ENCODE data around the gene SYMPK.

Gene SYMPK

GRCh38 chr19:45812297-45812696, 50.6 kb downstream of the SYMPK start:
- no peaks in the 10 kb centered on the region for H3K27me3 ChIP-seq (ENCODE audit: control insufficient read depth, low read length)
- H3K9me3 ChIP-seq (ENCODE audit: control insufficient read depth, insufficient read depth, low read length) = no peaks in the 10 kb centered on the region
- peaks cover 25% of the 10 kb centered on the region for H3K4me1 ChIP-seq (ENCODE audit: control insufficient read depth, low read length)
- no peak overlapping the region for H3K4me3 ChIP-seq (ENCODE audit: low read length)
- no peak overlapping the region for H3K27ac ChIP-seq (ENCODE audit: low read depth, low read length)
- H3K4me2 ChIP-seq (ENCODE audit: low read length) = no peak overlapping the region
- peaks cover 22% of the 10 kb centered on the region for H3K36me3 ChIP-seq (ENCODE audit: control insufficient read depth, low read length)
- H3K79me2 ChIP-seq (ENCODE audit: control insufficient read depth, low read length) = no peaks in the 10 kb centered on the region
- H3F3A ChIP-seq (ENCODE audit: control insufficient read depth, insufficient read depth) = no peaks in the 10 kb centered on the region
- H4K20me1 ChIP-seq (ENCODE audit: control insufficient read depth, insufficient read depth, low read depth, low read length) = peaks cover 3% of the 10 kb centered on the region; the same call in 1 of the 2 replicates
- H3K9me2 ChIP-seq (replicated peaks; ENCODE audit: control insufficient read depth, low read length) = no peaks in the 10 kb centered on the region
- no peak for TF ChIP-seq CTCF (IDR thresholded peaks at IDR 0.05; ENCODE audit: low read depth, low read length, poor library complexity, severe bottlenecking)
- no peak for TF ChIP-seq EZH2phosphoT487 (IDR thresholded peaks at IDR 0.05; ENCODE audit: borderline replicate concordance, low read length)

- H3K4me1 ChIP-seq (ENCODE audit: control insufficient read depth, low read length) = peaks cover 24% of the 10 kb centered on the region
- no peaks in the 10 kb centered on the region for H3K79me2 ChIP-seq (ENCODE audit: control insufficient read depth, low read length)
- H3F3A ChIP-seq (ENCODE audit: control insufficient read depth, insufficient read depth) = no peaks in the 10 kb centered on the region
- H3K4me3 ChIP-seq (ENCODE audit: low read length) = peak overlapping the region; percentile 21; the same call in 1 of the 2 replicates
- H3K36me3 ChIP-seq (ENCODE audit: control insufficient read depth, low read length) = peaks cover 6% of the 10 kb centered on the region
- peak overlapping the region; percentile 47 for H3K4me2 ChIP-seq (ENCODE audit: low read length)
- no peaks in the 10 kb centered on the region for H4K20me1 ChIP-seq (ENCODE audit: control insufficient read depth, insufficient read depth, low read depth, low read length)
- TF ChIP-seq CTCF (IDR thresholded peaks at IDR 0.05; ENCODE audit: low read depth, low read length, poor library complexity, severe bottlenecking) (no peak), EZH2phosphoT487 (IDR thresholded peaks at IDR 0.05; ENCODE audit: borderline replicate concordance, low read length) (no peak)
- no peaks in the 10 kb centered on the region for H3K27me3 ChIP-seq (ENCODE audit: control insufficient read depth, low read length)
- peak overlapping the region; percentile 37 for H3K27ac ChIP-seq (ENCODE audit: low read depth, low read length)
- H3K9me2 ChIP-seq (replicated peaks; ENCODE audit: control insufficient read depth, low read length) = no peaks in the 10 kb centered on the region
- H3K9me3 ChIP-seq (ENCODE audit: control insufficient read depth, insufficient read depth, low read length) = no peaks in the 10 kb centered on the region
Measured at GRCh38 chr19:45809643-45810159, 53.2 kb downstream of the SYMPK start.

- Histone ChIP-seq H3K4me3 (ENCODE audit: low read length) (no peak overlapping the region), H4K20me1 (ENCODE audit: control insufficient read depth, insufficient read depth, low read depth, low read length) (no peaks in the 10 kb centered on the region), H3K9me3 (ENCODE audit: control insufficient read depth, insufficient read depth, low read length) (no peaks in the 10 kb centered on the region), H3K4me1 (ENCODE audit: control insufficient read depth, low read length) (peaks cover 40% of the 10 kb centered on the region), H3K79me2 (ENCODE audit: control insufficient read depth, low read length) (no peaks in the 10 kb centered on the region), H3K9me2 (replicated peaks; ENCODE audit: control insufficient read depth, low read length) (no peaks in the 10 kb centered on the region), H3F3A (ENCODE audit: control insufficient read depth, insufficient read depth) (no peaks in the 10 kb centered on the region), H3K27me3 (ENCODE audit: control insufficient read depth, low read length) (no peaks in the 10 kb centered on the region), H3K27ac (ENCODE audit: low read depth, low read length) (no peak overlapping the region), H3K36me3 (ENCODE audit: control insufficient read depth, low read length) (no peaks in the 10 kb centered on the region), H3K4me2 (ENCODE audit: low read length) (no peak overlapping the region)
- TF ChIP-seq EZH2phosphoT487 (IDR thresholded peaks at IDR 0.05; ENCODE audit: borderline replicate concordance, low read length) = no peak
Measured at GRCh38 chr19:45805719-45806118, 57.2 kb downstream of the SYMPK start.

- H3K9me3 ChIP-seq (ENCODE audit: control insufficient read depth, insufficient read depth, low read length) = no peaks in the 10 kb centered on the region
- H4K20me1 ChIP-seq (ENCODE audit: control insufficient read depth, insufficient read depth, low read depth, low read length) = no peaks in the 10 kb centered on the region
- H3K4me1 ChIP-seq (ENCODE audit: control insufficient read depth, low read length) = peaks cover 40% of the 10 kb centered on the region
- no peaks in the 10 kb centered on the region for H3K36me3 ChIP-seq (ENCODE audit: control insufficient read depth, low read length)
- no peak overlapping the region for H3K4me3 ChIP-seq (ENCODE audit: low read length)
- TF ChIP-seq CTCF (IDR thresholded peaks at IDR 0.05; ENCODE audit: low read depth, low read length, poor library complexity, severe bottlenecking) = no peak
- no peak for TF ChIP-seq EZH2phosphoT487 (IDR thresholded peaks at IDR 0.05; ENCODE audit: borderline replicate concordance, low read length)
- H3K27me3 ChIP-seq (ENCODE audit: control insufficient read depth, low read length) = no peaks in the 10 kb centered on the region
- no peaks in the 10 kb centered on the region for H3K9me2 ChIP-seq (replicated peaks; ENCODE audit: control insufficient read depth, low read length)
- no peaks in the 10 kb centered on the region for H3F3A ChIP-seq (ENCODE audit: control insufficient read depth, insufficient read depth)
- H3K27ac ChIP-seq (ENCODE audit: low read depth, low read length) = no peak overlapping the region
- H3K4me2 ChIP-seq (ENCODE audit: low read length) = no peak overlapping the region
- no peaks in the 10 kb centered on the region for H3K79me2 ChIP-seq (ENCODE audit: control insufficient read depth, low read length)
Measured at GRCh38 chr19:45804959-45805230, 58.1 kb downstream of the SYMPK start.

Measured in DOHH2 (cell line).